ENCODE data around the gene ARHGAP27. TPM values are rescaled to one million over a fixed set of nuclear protein-coding genes. Genes with fewer than 3 reads are reported as not detected.
"Not testable (repeated sequence)": the region's sequence is repeated elsewhere in the genome, so short reads cannot be mapped to it uniquely, and the experiment has no call there.

The ARHGAP27 gene
- total RNA-seq, 2 experiments from 2014 or later: 55.5 to 56.8 TPM

DNA sequence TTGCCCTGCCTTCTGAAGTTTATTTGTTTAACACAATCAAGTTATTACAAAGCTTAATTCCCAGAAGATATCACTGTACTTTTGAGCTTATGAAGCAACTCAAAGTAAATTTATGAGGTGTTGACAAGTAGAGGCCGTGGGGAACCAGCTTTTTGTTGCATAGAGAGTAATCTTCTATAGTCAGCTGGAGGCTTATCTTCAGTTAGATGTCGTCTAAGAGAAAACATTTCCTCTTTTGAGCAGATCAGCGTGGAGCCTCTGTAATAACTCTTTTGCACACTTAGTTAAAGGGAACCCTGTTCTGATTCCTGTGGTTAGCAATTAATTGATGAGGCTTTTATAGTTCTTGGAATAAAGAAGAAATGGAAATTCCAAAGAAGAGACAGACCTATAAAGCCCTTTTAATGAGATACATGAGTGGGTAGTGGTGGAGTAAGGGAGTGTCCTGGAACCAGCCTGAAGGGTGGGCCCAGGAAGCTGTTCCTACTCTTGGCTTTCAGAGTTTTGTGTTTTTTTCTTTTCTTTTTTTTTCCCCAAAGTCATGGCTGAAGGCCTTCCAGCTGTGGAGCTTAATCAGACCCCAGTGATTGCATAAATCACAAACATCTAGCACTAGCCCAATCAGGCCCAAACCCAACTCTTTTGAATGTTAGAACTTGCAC is 87.0 kb downstream of the ARHGAP27 start:
- no peak overlapping the region for H3K27ac ChIP-seq (ENCODE audit: low read depth, low read length, poor library complexity, severe bottlenecking)
- H3K4me2 ChIP-seq (ENCODE audit: low read length): no peak overlapping the region
- H3K79me2 ChIP-seq (ENCODE audit: insufficient read depth, low read depth, low read length): no peaks in the 10 kb centered on the region
- no peaks in the 10 kb centered on the region for H3K4me1 ChIP-seq (ENCODE audit: insufficient read depth, low read length, poor library complexity, severe bottlenecking)
- H2AFZ ChIP-seq (ENCODE audit: low read length): no peak overlapping the region
- POLR2A ChIA-PET: interaction anchor here (0.5 to 1.4 kb wide), 2 partner anchors 13 to 23 kb away, joined by 3 to 4 read pairs; no protein-coding TSS in a partner anchor
- no peaks in the 10 kb centered on the region for H3K36me3 ChIP-seq (ENCODE audit: insufficient read depth, low read length)
- intact Hi-C loops (cut with micrococcal nuclease; ENCODE audit: unreplicated experiment): no loop called here
- H3K4me3 ChIP-seq (ENCODE audit: low read depth, low read length, poor library complexity, severe bottlenecking): no peak overlapping the region
- H3K9me3 ChIP-seq (ENCODE audit: low read length): no peaks in the 10 kb centered on the region
- CTCF ChIA-PET (ENCODE audit: unreplicated experiment): no interaction called here
- no peak for TF ChIP-seq EZH2phosphoT487 (IDR thresholded peaks at IDR 0.05; ENCODE audit: borderline replicate concordance, low read depth, low read length)
- no peaks in the 10 kb centered on the region for H3K9me2 ChIP-seq (ENCODE audit: insufficient read depth, low read length)
- no peak for DNase-seq (ENCODE audit: low spot score)
- H4K20me1 ChIP-seq (ENCODE audit: insufficient read depth, low read length): no peaks in the 10 kb centered on the region
- no TSS peak for BruUV-seq (replicated peaks)

DNA sequence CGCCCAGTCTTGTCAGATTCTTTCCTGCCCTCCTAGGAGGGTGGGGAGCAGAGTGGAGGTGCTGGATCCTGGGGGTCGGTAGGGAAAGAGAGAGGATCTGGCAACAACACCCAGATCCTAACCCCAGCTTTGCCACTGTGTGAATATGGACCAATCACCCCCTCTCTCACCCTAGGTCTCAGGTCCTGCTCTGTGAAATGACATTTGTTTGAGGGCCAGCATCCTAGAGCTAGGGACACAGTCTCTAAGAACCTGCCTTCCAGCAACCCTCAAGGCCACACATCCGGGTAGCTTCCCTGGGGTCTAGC is 87.5 kb downstream of the ARHGAP27 start:
- no peak overlapping the region for H3K4me2 ChIP-seq (ENCODE audit: low read length)
- CTCF ChIA-PET (ENCODE audit: unreplicated experiment): no interaction called here
- TF ChIP-seq EZH2phosphoT487 (IDR thresholded peaks at IDR 0.05; ENCODE audit: borderline replicate concordance, low read depth, low read length): no peak
- TF ChIP-seq, protein P1, sequence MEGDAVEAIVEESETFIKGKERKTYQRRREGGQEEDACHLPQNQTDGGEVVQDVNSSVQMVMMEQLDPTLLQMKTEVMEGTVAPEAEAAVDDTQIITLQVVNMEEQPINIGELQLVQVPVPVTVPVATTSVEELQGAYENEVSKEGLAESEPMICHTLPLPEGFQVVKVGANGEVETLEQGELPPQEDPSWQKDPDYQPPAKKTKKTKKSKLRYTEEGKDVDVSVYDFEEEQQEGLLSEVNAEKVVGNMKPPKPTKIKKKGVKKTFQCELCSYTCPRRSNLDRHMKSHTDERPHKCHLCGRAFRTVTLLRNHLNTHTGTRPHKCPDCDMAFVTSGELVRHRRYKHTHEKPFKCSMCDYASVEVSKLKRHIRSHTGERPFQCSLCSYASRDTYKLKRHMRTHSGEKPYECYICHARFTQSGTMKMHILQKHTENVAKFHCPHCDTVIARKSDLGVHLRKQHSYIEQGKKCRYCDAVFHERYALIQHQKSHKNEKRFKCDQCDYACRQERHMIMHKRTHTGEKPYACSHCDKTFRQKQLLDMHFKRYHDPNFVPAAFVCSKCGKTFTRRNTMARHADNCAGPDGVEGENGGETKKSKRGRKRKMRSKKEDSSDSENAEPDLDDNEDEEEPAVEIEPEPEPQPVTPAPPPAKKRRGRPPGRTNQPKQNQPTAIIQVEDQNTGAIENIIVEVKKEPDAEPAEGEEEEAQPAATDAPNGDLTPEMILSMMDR (conservative IDR thresholded peaks at IDR 0.05; ENCODE audit: low read length): no peak
- no peak overlapping the region for H3K27ac ChIP-seq (ENCODE audit: low read depth, low read length, poor library complexity, severe bottlenecking)
- no peaks in the 10 kb centered on the region for H3K9me2 ChIP-seq (ENCODE audit: insufficient read depth, low read length)
- H3K4me1 ChIP-seq (ENCODE audit: insufficient read depth, low read length, poor library complexity, severe bottlenecking): no peaks in the 10 kb centered on the region
- BruUV-seq (replicated peaks): no TSS peak
- no peaks in the 10 kb centered on the region for H3K79me2 ChIP-seq (ENCODE audit: insufficient read depth, low read depth, low read length)
- no peaks in the 10 kb centered on the region for H3K9me3 ChIP-seq (ENCODE audit: low read length)
- no peak overlapping the region for H3K4me3 ChIP-seq (ENCODE audit: low read depth, low read length, poor library complexity, severe bottlenecking)
- intact Hi-C loops (cut with micrococcal nuclease; ENCODE audit: unreplicated experiment): no loop called here
- POLR2A ChIA-PET: interaction anchor here (1.4 kb wide), 1 partner anchor 14 kb away, joined by 3 read pairs; no protein-coding TSS in a partner anchor
- no peak for DNase-seq (ENCODE audit: low spot score)
- no peaks in the 10 kb centered on the region for H3K36me3 ChIP-seq (ENCODE audit: insufficient read depth, low read length)
- H2AFZ ChIP-seq (ENCODE audit: low read length): no peak overlapping the region
- no peaks in the 10 kb centered on the region for H4K20me1 ChIP-seq (ENCODE audit: insufficient read depth, low read length)

DNA sequence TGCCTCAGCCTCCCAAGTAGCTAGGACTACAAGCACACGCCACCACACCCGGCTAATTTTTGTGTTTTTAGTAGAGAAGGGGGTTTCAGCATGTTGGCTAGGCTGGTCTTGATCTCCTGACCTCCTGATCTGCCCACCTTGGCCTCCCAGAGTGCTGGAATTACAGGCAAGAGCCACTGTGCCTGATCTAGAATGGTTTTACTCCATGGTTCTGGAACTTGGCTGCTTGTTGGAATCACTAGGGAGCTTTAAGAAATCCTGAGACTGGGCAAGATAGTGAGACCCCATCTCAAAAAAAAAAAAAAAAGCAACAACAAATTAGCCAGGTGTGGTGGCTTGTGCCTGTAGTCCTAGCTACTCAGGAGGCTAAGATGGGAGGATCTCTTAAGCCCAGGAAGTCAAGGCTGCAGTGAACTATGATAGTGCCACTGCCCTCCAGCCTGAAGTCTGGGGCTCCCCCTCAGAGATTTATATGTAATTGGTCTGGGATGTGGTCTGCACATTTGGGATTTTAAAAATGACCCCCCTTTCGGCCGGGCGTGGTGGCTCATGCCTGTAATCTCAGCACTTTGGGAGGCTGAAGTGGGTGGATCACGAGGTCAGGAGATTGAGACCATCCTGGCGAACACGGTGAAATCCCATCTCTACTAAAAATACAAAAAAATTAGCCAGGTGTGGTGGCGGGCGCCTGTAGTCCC is 88.6 kb downstream of the ARHGAP27 start:
- H3K79me2 ChIP-seq (ENCODE audit: insufficient read depth, low read depth, low read length); H3K9me2 ChIP-seq (ENCODE audit: insufficient read depth, low read length); DNase-seq (ENCODE audit: low spot score); H3K4me1 ChIP-seq (ENCODE audit: insufficient read depth, low read length, poor library complexity, severe bottlenecking); H2AFZ ChIP-seq (ENCODE audit: low read length); H3K36me3 ChIP-seq (ENCODE audit: insufficient read depth, low read length); CTCF ChIA-PET (ENCODE audit: unreplicated experiment); H3K9me3 ChIP-seq (ENCODE audit: low read length); H3K4me3 ChIP-seq (ENCODE audit: low read depth, low read length, poor library complexity, severe bottlenecking); H4K20me1 ChIP-seq (ENCODE audit: insufficient read depth, low read length); intact Hi-C loops (cut with micrococcal nuclease; ENCODE audit: unreplicated experiment); POLR2A ChIA-PET; H3K27ac ChIP-seq (ENCODE audit: low read depth, low read length, poor library complexity, severe bottlenecking); H3K4me2 ChIP-seq (ENCODE audit: low read length); BruUV-seq (replicated peaks): not testable (repeated sequence)

Other genes with a start within 250 kb of the ARHGAP27 start
- gene FMNL1, start 211.0 kb downstream of the ARHGAP27 start, total RNA-seq (2014; rRNA removed; shearing (Covaris generic)): 44.8 and 55.1 TPM in 2 replicates
- gene FMNL1, start 211.0 kb downstream of the ARHGAP27 start, total RNA-seq (2022): 133 and 159 TPM in 2 replicates
- gene SPATA32, start 170.8 kb downstream of the ARHGAP27 start, total RNA-seq (2014; rRNA removed; shearing (Covaris generic)): 0.41 TPM in 1 of 2 replicates, not detected in the other
- gene SPATA32, start 170.8 kb downstream of the ARHGAP27 start, total RNA-seq (2022): 0.18 TPM in 1 of 2 replicates, not detected in the other
- gene MAP3K14, start 115.8 kb downstream of the ARHGAP27 start, total RNA-seq (2014; rRNA removed; shearing (Covaris generic)): 7.1 and 12.3 TPM in 2 replicates
- gene MAP3K14, start 115.8 kb downstream of the ARHGAP27 start, total RNA-seq (2022): 21.2 and 22.8 TPM in 2 replicates
- 6.5 and 11.8 TPM in 2 replicates for gene PLEKHM1, start 57.9 kb upstream of the ARHGAP27 start, total RNA-seq (2014; rRNA removed; shearing (Covaris generic))
- 29.3 and 36.7 TPM in 2 replicates for gene PLEKHM1, start 57.9 kb upstream of the ARHGAP27 start, total RNA-seq (2022)

Measured in OCI-LY7 (cell line).